Activated T-cell treated with anti-CD3 and anti-CD28 coated beads, Interleukin-2, amount 50 U/mL, for 72 hours (primary cell): Measurements from ENCODE around the gene NOL9. TPM values are rescaled to one million over a fixed set of nuclear protein-coding genes. Genes with fewer than 3 reads are reported as not detected.
"Not testable (repeated sequence)": the region's sequence is repeated elsewhere in the genome, so short reads cannot be mapped to it uniquely, and the experiment has no call there.

ENCODE experiments used
- ATAC-seq, 2 donors: fragments of 150-1000 bp; cut with Tn5 transposase; replicated peaks in 1 of 2; 2 replicates each; pipeline ENCODE4 v1.10.0; 2021; ENCODE audit warnings: moderate library complexity in 2 of 2, mild to moderate bottlenecking in 1 of 2
- DNase-seq, 2 donors: peaks; one replicate each; pipeline ENCODE4 v3.0.0; 2021 to 2022; ENCODE audit warnings: mixed read lengths in 1 of 2
- H3K27ac Mint-ChIP-seq: one replicate; pipeline ENCODE4 v1.8.0; 2022; ENCODE audit warnings: mild to moderate bottlenecking, moderate library complexity, mixed read lengths
- H3K27me3 Mint-ChIP-seq: one replicate; pipeline ENCODE4 v1.8.0; 2022; ENCODE audit warnings: low read depth, mixed read lengths
- H3K36me3 Mint-ChIP-seq, 2 donors: one replicate each; pipeline ENCODE4 v1.8.0; 2022; ENCODE audit warnings: mixed read lengths in 2 of 2, mild to moderate bottlenecking in 1 of 2; ENCODE audit not compliant: insufficient read depth in 2 of 2
- H3K4me1 Mint-ChIP-seq: one replicate; pipeline ENCODE4 v1.8.0; 2022; ENCODE audit warnings: low read depth, mixed read lengths
- H3K4me3 Mint-ChIP-seq, 2 donors: one replicate each; pipeline ENCODE4 v1.8.0; 2022; ENCODE audit warnings: mild to moderate bottlenecking in 2 of 2, mixed read lengths in 2 of 2, moderate library complexity in 2 of 2
- H3K9me3 Mint-ChIP-seq, 2 donors: one replicate each; pipeline ENCODE4 v1.8.0; 2022; ENCODE audit warnings: mixed read lengths in 2 of 2
- total RNA-seq, 2 donors: library from RNA; stranded (reverse); gene quantifications; one replicate each; pipeline ENCODE4 v1.2.3, GENCODE V29; 2022

NOL9 gene
- total RNA-seq, 2 donors from 2014 or later = 35.8 to 42.3 TPM

- H3K4me3 Mint-ChIP-seq = no peak overlapping the region
- H3K36me3 Mint-ChIP-seq = no peaks in the 10 kb centered on the region
- no peak overlapping the region for H3K27ac Mint-ChIP-seq
- no peaks in the 10 kb centered on the region for H3K27me3 Mint-ChIP-seq
- no peak for ATAC-seq
- H3K9me3 Mint-ChIP-seq = peaks cover 2 to 3% of the 10 kb centered on the region in 2 donors
- no peak for DNase-seq
- H3K4me1 Mint-ChIP-seq = peaks cover 12% of the 10 kb centered on the region
These were observed 19.8 kb upstream of the NOL9 start for GRCh38 chr1:6574025-6574620.

- Mint-ChIP-seq H3K9me3 (peaks cover 2 to 3% of the 10 kb centered on the region in 2 donors), H3K27me3 (no peaks in the 10 kb centered on the region), H3K4me3 (no peak overlapping the region), H3K36me3 (no peaks in the 10 kb centered on the region), H3K27ac (no peak overlapping the region), H3K4me1 (peaks cover 7% of the 10 kb centered on the region)
- no peak for ATAC-seq
- DNase-seq = no peak
These were observed 18.5 kb upstream of the NOL9 start for GRCh38 chr1:6572653-6573383.

- no peak overlapping the region for H3K27ac Mint-ChIP-seq
- ATAC-seq (no peak), DNase-seq (no peak)
- H3K4me1 Mint-ChIP-seq = peaks cover 7% of the 10 kb centered on the region
- no peak overlapping the region for H3K4me3 Mint-ChIP-seq
- H3K9me3 Mint-ChIP-seq = peaks cover 2 to 3% of the 10 kb centered on the region in 2 donors
- H3K27me3 Mint-ChIP-seq = no peaks in the 10 kb centered on the region
- no peaks in the 10 kb centered on the region for H3K36me3 Mint-ChIP-seq
These were observed 16.7 kb upstream of the NOL9 start for GRCh38 chr1:6570987-6571386.

- H3K27ac Mint-ChIP-seq = no peak overlapping the region
- no peak overlapping the region for H3K4me3 Mint-ChIP-seq
- no peak for ATAC-seq
- no peaks in the 10 kb centered on the region for H3K27me3 Mint-ChIP-seq
- DNase-seq = no peak
- no peaks in the 10 kb centered on the region for H3K36me3 Mint-ChIP-seq
- H3K4me1 Mint-ChIP-seq = peaks cover 7% of the 10 kb centered on the region
- H3K9me3 Mint-ChIP-seq = peaks cover 2 to 3% of the 10 kb centered on the region in 2 donors
These were observed 15.8 kb upstream of the NOL9 start for GRCh38 chr1:6570100-6570499.

- DNase-seq = no peak
- Mint-ChIP-seq H3K27ac (no peak overlapping the region), H3K27me3 (no peaks in the 10 kb centered on the region), H3K4me1 (peaks cover 7% of the 10 kb centered on the region), H3K9me3 (peaks cover 2 to 3% of the 10 kb centered on the region in 2 donors), H3K4me3 (no peak overlapping the region), H3K36me3 (no peaks in the 10 kb centered on the region)
- ATAC-seq = no peak
These were observed 14.7 kb upstream of the NOL9 start for GRCh38 chr1:6569033-6569432.

GRCh38 chr1:6560267-6560666 is 6.0 kb upstream of the NOL9 start:
- DNase-seq = no peak
- H3K27me3 Mint-ChIP-seq = no peaks in the 10 kb centered on the region
- no peak for ATAC-seq
- H3K4me3 Mint-ChIP-seq = no peak overlapping the region
- no peaks in the 10 kb centered on the region for H3K9me3 Mint-ChIP-seq
- no peaks in the 10 kb centered on the region for H3K36me3 Mint-ChIP-seq
- no peaks in the 10 kb centered on the region for H3K4me1 Mint-ChIP-seq
- no peak overlapping the region for H3K27ac Mint-ChIP-seq

- H3K4me1 Mint-ChIP-seq, H3K4me3 Mint-ChIP-seq, DNase-seq, H3K27ac Mint-ChIP-seq, H3K27me3 Mint-ChIP-seq, H3K9me3 Mint-ChIP-seq, ATAC-seq, H3K36me3 Mint-ChIP-seq: not testable (repeated sequence)
These were observed 4.8 kb upstream of the NOL9 start for GRCh38 chr1:6559161-6559560.

GRCh38 chr1:6557597-6557996 is 3.3 kb upstream of the NOL9 start:
- no peaks in the 10 kb centered on the region for H3K36me3 Mint-ChIP-seq
- no peak for DNase-seq
- no peaks in the 10 kb centered on the region for H3K9me3 Mint-ChIP-seq
- no peak overlapping the region for H3K27ac Mint-ChIP-seq
- no peak overlapping the region for H3K4me3 Mint-ChIP-seq
- no peak for ATAC-seq
- H3K4me1 Mint-ChIP-seq = peaks cover 8% of the 10 kb centered on the region
- no peaks in the 10 kb centered on the region for H3K27me3 Mint-ChIP-seq

GRCh38 chr1:6554907-6555778 is 830 bp upstream of the NOL9 start, which contains the start of gene TAS1R1:
Gene TAS1R1 (plus strand): TSS chr1:6555307. CDS start chr1:6555374, 67 bp downstream.
- Mint-ChIP-seq H3K27ac (no peak within 1 kb of the TSS), H3K36me3 (peaks cover 0 to 3% of the 10 kb centered on the region in 2 donors), H3K4me1 (peaks cover 16% of the 10 kb centered on the region), H3K4me3 (peak within 1 kb of the TSS; percentile 86 to 87), H3K9me3 (no peaks in the 10 kb centered on the region), H3K27me3 (no peaks in the 10 kb centered on the region)
- ATAC-seq (no peak), DNase-seq (no peak)

- Mint-ChIP-seq H3K36me3 (peaks cover 5 to 26% of the 10 kb centered on the region in 2 donors), H3K4me1 (peaks cover 37% of the 10 kb centered on the region), H3K9me3 (no peaks in the 10 kb centered on the region), H3K27ac (peak overlapping the region; percentile 44), H3K4me3 (no peak overlapping the region), H3K27me3 (no peaks in the 10 kb centered on the region)
- DNase-seq (no peak), ATAC-seq (no peak)
These were observed 7.0 kb downstream of the NOL9 start for GRCh38 chr1:6547301-6547700.

GRCh38 chr1:6546326-6546725 is 8.0 kb downstream of the NOL9 start:
- Mint-ChIP-seq H3K4me1 (peaks cover 32% of the 10 kb centered on the region), H3K27me3 (no peaks in the 10 kb centered on the region), H3K36me3 (peaks cover 5 to 29% of the 10 kb centered on the region in 2 donors), H3K9me3 (no peaks in the 10 kb centered on the region), H3K27ac (peak overlapping the region; percentile 44), H3K4me3 (peak overlapping the region in 1 of 2 donors; percentile 3)
- ATAC-seq (no peak), DNase-seq (no peak)

- peaks cover 5 to 31% of the 10 kb centered on the region in 2 donors for H3K36me3 Mint-ChIP-seq
- peaks cover 32% of the 10 kb centered on the region for H3K4me1 Mint-ChIP-seq
- H3K9me3 Mint-ChIP-seq = no peaks in the 10 kb centered on the region
- H3K27me3 Mint-ChIP-seq = no peaks in the 10 kb centered on the region
- no peak for DNase-seq
- ATAC-seq = peak; percentile 24 to 50
- H3K27ac Mint-ChIP-seq = peak overlapping the region; percentile 82
- peak overlapping the region; percentile 17 to 25 for H3K4me3 Mint-ChIP-seq
These were observed 8.8 kb downstream of the NOL9 start for GRCh38 chr1:6545276-6546112.
